HL-60 (cell line): ENCODE measurements around the gene ESYT2.

Experiments
- CTCF ChIP-seq: IDR thresholded peaks from one replicate; pipeline ENCODE4 v1.5.1; 2011; ENCODE audit warnings: low read length, control low read depth, inconsistent platforms; ENCODE audit not compliant: insufficient read depth
- GABPA ChIP-seq: IDR thresholded peaks from 2 replicates; pipeline ENCODE4 v1.6.1; 2012; ENCODE audit warnings: low read depth
- POLR2AphosphoS5 ChIP-seq: IDR thresholded peaks from 2 replicates; pipeline ENCODE4 v1.6.1; 2012; ENCODE audit warnings: low read depth
- REST ChIP-seq: IDR thresholded peaks from 2 replicates; pipeline ENCODE4 v1.6.1; 2012; ENCODE audit warnings: low read depth; ENCODE audit not compliant: insufficient replicate concordance

GRCh38 chr7:158774952-158775351, 54.4 kb downstream of the ESYT2 start:
- no peak for TF ChIP-seq POLR2AphosphoS5
- TF ChIP-seq GABPA: no peak
- TF ChIP-seq CTCF: no peak
- TF ChIP-seq REST: no peak
